HG02973 (cell line): ENCODE results near the gene DDX49.
"Not testable (repeated sequence)": the region's sequence is repeated elsewhere in the genome, so short reads cannot be mapped to it uniquely, and the experiment has no call there.

Experiments used
- ATAC-seq: cut with Tn5 transposase; IDR thresholded peaks from one replicate; pipeline ENCODE4 v1.9.1; 2021; ENCODE audit warnings: moderate library complexity; ENCODE audit not compliant: unreplicated experiment

Gene DDX49

DNA sequence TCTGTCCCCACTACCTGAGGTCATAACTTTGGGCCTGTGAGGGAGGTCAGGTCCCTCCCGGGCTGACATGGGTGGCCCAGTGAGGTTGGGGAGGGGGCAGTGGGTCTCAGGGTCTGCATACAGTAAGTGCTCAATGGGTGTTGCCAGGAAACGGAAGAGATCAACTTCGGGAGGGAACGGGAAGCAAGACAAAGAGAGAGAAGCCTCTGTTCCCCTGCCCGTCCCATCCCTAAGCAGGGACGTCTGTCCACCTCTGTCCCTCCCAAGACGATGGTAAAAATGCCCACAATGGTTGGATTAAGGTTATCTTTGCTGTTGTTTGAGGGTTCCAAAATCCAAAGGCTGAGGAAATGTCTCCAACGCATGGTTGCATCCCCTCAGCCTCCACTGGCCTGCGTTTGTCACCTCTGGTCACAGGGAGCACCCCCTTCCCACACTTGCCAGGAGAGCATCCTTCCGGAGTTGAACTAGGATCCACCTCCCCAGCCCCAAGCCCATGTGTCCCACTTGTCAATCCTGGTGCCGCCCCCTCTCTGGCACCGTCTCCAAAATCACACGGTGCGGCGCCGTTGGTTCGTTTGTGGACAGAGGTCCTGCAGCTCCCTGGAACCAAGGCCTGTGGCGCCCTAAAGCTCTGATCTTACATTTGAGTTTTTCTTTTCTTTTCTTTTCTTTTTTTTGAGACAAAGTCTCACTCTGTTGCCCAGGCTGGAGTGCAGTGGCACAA lies 22.3 kb downstream of the DDX49 start:
- ATAC-seq, result no peak

DNA sequence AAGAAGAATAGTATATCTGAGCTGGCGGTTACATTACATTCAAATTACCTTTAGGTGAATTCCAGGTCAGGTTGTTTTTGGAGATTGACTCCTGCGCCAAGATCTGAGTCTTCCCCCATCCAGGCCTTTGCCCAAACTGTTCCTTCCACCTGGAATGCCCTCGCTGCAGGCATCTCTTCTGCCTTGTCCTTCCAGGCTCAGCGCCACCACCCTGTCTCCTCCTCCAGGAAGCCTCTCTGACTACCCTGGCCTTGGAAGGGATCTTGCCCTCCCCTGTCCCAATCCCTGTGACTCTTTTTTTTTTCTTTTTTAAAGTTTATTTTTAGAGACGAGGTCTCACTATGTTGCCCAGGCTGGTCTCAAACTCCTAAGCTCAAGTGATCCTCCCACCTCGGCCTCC lies 23.2 kb downstream of the DDX49 start:
- ATAC-seq, result no peak

DNA sequence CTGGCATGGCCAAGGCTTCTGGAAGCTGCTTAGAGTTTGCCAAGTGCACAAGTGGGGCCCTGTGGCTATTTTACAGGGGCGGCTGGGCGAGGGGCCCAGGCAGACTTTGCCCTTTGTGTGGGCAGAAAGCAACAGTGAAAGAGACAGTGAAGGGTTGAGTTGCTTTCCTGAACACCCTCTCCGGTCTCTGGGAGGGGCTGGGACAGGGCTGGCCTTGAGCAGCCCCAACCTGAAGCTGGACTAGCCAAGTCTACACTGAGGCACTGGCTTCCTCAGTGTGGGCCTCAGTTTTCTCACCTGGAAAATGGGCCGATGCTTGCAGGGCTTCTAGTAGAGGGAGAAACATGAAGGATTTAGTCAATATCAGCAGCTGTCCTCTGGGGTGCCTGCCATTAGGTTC lies 23.9 kb downstream of the DDX49 start:
- ATAC-seq, result no peak

DNA sequence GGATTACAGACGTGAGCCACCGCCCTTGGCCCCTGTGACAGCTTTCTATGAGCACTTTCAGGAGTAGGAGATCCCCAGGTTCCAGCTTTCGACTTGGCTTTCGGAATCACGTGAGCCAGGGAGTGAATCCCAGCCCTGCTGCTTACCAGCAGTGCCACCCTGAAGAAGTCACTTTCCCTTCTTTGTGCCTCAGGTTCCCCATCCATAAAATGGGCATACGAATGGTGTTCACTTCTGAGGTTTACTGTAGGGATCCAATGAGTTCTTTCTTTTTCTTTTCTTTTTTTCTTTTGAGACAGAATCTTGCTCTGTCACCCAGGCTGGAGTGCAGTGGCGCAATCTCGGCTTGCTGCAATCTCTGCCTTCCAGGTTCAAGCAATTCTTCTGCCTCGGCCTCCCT lies 25.8 kb downstream of the DDX49 start:
- ATAC-seq, result no peak

DNA sequence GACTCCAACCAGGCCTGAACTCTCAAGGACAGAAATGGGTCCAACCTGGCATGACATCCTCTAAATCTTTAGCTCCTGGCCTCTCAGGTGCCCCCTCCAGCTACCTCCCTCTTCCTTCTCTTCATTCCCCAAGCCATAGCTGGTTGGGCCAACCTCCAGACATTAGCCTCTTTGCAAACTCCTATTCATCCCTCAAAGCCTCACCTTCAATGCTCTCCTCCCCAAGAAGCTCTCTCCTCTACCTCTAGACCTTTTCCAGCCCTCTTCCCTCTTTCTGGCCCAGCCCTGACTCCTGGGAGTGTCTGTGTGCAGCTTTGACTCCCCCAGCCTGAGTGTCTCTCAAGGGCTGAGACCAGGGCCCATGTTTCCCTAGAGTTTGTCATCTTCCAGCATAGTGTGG lies 26.8 kb downstream of the DDX49 start:
- ATAC-seq, result no peak

DNA sequence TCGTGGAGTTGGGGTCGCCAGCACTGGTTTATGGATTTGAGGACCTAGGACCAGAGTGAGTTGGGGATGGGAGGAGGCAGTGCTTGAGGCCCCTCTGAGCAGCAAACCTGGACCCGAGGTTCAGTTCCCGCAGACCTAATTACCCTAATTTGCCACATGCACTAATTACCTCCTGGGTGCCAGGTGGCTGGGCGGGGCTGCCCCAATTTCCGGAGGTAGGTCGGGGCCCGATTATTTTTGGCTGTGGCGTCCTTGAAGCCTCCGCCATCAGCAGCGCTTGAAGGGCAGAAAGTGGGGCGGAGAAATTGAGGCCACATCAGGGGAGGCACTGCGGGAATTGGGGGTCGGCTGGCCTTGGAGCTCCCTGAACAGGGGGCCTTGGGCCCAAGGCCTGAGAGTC lies 27.4 kb downstream of the DDX49 start:
- no peak for ATAC-seq

DNA sequence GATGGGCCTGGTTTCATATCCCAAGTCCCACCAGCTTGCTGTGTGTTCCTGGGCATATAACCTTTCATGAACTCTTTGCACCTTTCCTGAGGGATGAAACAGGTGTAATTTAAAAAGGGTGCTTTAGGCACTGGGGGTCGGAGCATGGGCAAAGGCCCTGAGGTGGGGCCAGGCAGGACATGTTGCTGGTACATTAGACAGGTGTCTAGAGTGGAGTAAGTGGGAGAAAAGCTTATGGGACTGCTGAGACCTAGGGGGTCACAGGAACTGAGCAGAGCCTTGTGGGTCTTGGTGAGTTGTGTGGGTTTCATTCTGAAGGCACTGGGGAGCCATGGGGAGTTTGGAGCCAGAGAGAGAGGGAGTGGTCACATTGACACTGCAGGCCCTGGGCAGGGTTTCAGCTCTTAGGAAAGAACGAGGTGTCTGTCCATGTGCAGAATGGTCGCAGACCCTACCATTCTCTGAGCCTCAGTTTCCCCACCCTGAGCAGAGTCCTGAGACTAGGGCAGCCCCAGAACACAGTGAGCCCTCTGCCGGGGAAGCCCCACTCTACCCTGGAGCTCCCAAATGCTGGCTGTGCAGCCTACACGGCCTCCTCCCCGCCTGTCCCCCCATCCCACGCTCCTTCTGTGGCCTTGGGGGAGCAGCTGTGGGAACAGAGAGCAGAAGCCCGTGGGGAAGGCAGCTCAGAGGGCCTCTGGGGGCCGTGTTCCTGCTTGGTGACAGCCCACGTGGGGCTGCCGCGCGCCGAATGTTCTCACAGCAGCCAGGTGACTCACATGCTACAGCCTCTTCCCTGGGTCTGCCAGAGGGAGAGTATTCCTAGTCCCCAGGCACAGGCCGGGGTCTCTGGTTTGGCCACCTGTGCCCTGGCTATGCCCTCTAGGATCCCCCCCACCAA lies 28.8 kb downstream of the DDX49 start:
- no peak for ATAC-seq

DNA sequence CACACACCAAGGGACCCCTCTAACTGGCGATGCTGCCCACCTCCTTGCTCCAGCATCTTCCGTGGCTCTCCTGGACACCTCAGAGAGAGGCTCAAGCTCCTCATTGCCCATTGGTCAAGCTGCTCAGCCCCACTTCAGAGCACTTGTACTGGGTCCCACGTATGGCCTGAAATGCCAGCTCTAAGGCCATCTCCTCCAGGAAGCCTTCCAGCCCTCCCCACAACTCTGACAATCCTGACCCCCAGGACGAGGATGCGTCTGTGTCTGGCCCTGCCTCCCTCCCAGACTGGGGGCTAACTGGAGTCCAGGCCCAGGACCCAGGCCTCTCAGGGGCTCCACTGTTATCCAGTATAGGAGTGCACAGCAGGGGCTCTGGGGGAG lies 29.5 kb downstream of the DDX49 start:
- ATAC-seq, result no peak

DNA sequence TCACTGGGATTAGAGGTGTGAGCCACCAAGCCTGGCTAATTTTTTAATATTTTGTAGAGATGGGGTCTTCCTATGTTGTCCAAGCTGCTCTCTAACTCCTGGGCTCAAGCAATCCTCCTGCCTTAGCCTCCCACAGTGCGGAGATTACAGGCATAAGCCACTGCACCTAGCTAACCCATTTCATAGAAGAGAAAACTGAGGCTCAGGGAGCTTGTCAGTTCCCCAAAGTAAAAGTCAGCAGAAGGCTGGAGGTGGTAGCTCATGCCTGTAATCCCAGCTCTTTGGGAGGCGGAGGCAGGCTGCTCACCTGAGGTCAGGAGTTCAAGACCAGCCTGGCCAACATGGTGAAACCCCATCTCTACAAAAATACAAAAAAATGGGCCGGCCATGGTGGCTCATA lies 30.3 kb downstream of the DDX49 start:
- ATAC-seq, result no peak

DNA sequence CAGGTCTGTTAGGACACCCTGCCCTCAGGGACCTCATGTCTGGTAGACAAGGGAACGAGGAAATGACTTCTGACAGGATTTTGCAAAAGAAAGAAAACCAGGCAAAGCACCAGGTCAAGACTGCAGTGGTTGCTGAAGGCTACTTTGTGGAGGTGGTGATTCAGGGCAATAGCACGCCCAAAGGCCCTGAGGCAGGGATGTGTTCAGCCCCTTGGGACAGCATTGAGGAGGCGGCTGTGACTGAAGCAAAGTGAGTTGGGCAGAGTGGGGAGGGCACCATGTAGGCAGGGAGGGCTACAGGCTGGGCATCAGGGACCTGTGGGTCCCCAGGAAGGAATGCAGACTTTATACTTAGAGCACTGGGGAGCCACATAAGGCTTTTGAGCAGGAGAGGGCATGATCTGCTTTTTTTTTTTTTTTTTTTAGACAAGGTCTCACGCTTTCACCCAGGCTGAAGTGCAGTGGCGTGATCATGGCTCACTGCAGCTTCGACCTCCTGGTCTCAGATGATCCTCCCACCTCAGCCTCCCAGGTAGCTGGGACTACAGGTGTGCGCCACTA lies 32.3 kb downstream of the DDX49 start:
- ATAC-seq, result no peak

DNA sequence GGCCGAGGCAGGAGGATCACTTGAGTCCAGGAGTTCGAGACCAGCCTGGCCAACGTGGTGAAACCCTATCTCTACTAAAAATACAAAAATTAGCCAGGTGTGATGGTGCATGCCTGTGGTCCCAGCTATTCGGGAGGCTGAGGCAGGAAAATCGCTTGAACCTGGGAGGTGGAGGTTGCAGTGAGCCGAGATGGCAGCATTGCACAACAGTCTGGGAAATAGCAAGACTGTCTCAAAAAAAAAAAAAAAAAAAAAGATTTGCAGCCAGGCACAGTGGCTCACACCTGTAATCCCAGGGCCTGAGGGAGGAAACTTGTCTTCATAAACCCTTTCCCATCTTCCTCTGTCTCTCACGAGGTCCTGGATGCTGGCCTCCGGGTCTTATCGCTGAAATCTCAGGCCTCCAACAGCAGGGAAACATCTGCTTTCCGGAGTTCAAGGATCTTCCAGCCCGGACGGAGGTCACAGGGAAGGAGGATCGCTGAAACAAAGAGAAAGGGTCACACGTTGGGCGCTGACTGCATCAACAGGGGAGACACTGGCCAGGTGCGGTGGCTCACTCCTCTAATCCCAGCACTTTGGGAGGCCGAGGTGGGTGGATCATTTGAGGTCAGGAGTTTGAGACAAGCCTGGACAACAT lies 33.0 kb downstream of the DDX49 start:
- ATAC-seq, result not testable (repeated sequence)

DNA sequence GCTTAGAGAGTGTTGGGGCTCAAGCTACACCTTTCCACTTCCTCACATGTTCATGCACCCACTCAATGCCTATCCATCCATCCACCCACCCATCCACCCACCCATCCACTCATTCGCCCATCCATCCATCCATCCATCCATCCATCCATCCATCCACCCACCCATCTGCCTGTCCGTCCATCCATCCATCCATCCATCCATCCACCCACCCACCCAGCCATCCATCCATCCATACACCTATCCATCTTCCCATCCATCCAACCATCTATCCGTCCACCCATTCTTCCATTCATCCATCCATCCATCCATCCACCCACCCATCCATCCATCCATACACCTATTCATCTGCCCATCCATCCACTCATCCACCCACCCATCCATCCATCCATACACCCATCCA lies 34.6 kb downstream of the DDX49 start:
- ATAC-seq, result no peak

DNA sequence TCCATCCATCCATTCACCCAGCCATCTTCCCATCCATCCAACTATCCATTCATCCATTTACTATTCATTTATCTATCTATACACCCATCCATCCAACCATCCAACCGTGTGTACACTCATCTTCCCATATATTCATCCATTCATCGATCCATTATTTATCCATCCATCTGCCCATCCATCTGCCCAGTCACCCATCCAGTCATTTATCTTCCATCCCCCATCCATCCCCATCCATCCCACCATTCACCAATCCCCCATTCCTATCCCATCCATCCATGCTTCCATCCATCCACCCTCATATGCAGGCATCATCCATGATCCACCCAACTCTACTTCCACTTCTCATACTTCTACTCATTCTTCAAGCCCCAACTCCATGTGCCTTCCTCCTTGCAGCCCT lies 35.5 kb downstream of the DDX49 start:
- ATAC-seq, result no peak

DNA sequence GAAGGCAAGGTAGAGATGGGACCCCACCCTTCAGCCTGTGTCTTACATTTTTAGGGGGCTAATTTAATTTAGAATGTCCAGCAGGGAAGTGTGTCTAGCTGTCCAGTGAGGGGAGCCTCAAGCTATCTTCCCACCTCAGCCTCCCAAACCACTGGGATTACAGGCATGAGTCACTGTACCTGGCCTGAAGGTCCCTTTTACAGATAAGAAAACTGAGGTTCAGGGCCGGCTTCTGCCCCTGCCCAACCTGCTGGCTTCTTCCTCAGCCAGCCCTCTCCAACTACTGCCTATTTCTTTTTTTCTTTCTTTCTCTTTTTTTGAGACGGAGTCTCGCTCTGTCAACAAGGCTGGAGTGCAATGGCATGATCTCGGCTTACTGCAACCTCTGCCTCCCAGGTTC lies 40.9 kb downstream of the DDX49 start:
- no peak for ATAC-seq

DNA sequence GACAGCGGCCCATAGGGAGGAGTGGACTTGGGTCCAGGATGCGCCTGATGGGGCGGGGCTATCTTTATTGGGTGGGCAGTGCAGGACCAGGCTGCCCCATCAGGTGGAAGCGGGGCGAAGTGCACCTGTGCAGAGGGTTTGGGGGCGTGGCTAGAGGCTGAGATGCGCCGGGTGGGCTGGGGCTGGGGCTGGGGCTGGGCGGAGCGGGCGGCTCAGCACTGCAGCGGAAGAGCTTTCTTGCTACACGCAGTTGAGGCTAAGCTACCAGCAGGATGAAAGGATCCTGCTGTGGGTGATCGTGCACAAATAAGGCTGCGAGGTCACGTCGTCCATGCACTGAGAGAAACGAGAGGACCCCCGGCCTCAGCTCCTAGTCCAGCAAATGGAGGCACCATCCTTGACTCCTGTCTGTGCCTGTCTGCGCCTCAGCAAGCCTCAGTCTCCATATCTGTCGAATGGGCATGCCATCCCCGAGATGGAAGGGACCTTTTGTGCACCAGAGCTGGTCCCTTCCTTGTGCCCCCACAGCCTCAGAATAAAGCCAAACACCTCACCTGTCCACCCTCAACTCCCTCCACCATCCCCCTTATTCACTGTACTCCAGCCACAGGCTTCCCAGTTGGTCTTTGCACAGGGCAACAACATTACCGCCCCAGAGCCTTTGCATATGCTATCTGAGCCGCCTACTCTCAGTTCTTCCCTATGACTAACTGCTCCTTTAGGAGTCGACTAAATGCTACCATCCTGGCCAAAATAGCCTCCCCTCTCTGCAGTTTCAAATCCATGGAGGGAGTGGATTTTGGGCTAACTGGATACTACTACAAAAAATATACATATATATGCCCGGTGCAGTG lies 42.5 kb downstream of the DDX49 start:
- no peak for ATAC-seq

DNA sequence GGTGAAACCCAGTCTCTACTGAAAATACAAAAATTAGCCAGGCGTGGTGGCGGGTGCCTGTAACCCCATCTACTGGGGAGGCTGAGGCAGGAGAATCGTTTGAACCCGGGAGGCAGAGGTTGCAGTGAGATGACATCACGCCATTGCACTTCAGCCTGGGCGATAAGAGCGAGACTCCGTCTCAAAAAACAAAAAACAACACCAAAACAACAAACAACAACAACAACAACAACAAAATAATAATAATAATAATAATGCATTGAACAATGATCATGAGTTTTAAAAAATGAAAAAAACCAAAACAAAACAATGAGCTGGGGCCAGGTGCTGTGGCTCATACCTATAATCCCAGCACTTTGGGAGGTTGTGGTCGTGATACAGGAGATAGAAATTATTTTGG lies 44.6 kb downstream of the DDX49 start:
- ATAC-seq, result no peak

DNA sequence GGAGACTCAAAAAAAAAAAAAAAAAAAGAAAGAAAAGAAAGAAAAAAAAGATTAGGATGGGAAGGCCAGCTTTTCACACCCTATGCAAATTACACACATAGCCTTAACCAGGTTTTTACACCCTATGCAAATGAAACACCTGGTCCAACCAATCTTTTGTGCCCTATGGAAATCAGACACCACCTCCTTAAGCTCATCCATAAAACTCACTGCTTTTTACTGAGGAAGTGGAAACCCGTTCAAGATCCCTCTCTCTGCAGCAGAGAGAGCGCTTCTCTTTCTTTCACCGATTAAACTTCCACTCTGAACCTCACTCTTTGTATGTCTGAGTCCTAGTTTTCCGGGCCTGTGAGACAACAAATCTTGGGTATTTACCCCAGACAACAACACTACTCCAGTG lies 46.8 kb downstream of the DDX49 start:
- no peak for ATAC-seq

DNA sequence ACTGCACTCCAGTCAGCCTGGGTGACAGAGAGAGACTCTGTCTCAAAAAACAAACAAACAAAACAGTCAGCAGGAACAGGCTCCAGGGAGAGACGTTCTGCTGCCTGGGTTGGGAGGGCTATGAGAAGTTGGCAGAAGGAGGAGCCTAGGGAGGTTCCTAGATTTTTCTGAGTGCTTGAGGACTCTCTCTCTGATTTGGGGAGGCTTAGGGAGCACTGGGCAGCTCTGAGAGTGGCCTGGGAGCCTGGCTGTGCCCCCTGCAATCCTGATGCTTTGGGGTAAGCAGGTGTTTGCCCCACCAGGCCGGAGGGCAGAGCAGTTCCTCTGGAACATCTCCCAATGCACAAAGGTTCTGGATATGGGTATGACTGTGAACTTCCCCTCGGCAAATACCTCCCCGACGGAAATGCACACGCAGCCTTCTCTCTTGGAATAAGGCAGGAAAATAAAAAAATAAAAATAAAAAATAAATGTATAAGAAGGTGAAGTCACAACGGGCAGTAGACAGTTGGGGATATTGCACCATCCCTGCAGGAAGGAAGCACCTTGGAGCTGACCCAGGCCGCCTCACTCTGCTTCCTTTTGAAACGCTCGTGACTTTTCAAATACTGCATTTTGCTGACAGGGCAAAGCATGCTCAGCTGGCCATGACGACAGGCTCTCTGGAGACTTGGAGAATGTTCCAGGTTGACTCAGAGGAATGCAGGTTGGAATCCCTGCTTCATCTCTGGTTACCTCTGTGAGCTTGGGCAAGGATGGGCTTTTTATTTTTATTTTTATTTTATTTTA lies 48.0 kb downstream of the DDX49 start:
- no peak for ATAC-seq

DNA sequence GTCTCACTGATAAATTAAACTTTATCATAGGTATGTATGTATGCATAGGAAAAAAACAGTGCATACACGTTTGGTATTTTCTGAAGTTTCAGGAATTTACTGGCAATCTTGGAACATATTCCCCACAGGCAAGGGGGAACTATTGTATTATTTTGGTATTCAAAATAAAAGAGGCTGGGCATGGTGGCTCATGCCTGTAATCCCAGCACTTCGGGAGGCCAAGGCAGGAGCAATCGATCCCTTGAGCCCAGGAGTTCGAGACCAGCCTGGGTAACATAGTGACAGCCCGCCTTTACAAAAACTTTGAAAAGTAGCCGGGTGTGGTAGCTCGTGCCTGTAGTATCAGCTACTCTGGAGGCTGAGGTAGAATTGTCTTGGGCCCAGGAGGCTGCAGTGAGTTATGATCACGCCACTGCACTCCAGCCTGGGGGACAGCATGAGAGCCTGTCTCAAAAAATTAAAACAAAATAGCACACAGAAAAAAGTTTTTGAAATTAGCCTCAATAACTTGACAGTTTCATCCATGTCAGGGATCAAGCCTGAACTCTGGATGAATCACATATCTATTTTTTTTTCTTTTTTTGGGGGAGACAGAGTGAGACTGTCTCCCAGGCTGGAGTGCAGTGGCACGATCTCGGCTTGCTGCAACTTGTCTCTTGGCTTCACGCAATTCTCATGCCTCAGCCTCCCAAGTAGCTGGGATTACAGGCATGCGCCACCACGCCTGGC lies 50.6 kb downstream of the DDX49 start:
- no peak for ATAC-seq
